PFSK-1 (cell line): ENCODE results near the gene KCTD11.

Experiments
- POLR2AphosphoS5 ChIP-seq: IDR thresholded peaks from 2 replicates; pipeline ENCODE4 v1.6.1; 2012; ENCODE audit warnings: low read depth, mild to moderate bottlenecking, control low read depth, low read length, moderate library complexity
- TF ChIP-seq, protein P1 (sequence below), 2 experiments: IDR thresholded peaks; 2 replicates each; pipeline versions ENCODE4 v1.6.1 to v1.8.0; 2011 to 2012; ENCODE audit warnings: low read depth in 2 of 2, low read length in 2 of 2, control low read depth in 1 of 2, inconsistent platforms in 1 of 2, mild to moderate bottlenecking in 1 of 2, moderate library complexity in 1 of 2; ENCODE audit not compliant: insufficient read depth in 1 of 2

GRCh38 chr17:7356756-7357155 lies 4.8 kb downstream of the KCTD11 start:
- TF ChIP-seq POLR2AphosphoS5 = no peak
- TF ChIP-seq, protein P1, sequence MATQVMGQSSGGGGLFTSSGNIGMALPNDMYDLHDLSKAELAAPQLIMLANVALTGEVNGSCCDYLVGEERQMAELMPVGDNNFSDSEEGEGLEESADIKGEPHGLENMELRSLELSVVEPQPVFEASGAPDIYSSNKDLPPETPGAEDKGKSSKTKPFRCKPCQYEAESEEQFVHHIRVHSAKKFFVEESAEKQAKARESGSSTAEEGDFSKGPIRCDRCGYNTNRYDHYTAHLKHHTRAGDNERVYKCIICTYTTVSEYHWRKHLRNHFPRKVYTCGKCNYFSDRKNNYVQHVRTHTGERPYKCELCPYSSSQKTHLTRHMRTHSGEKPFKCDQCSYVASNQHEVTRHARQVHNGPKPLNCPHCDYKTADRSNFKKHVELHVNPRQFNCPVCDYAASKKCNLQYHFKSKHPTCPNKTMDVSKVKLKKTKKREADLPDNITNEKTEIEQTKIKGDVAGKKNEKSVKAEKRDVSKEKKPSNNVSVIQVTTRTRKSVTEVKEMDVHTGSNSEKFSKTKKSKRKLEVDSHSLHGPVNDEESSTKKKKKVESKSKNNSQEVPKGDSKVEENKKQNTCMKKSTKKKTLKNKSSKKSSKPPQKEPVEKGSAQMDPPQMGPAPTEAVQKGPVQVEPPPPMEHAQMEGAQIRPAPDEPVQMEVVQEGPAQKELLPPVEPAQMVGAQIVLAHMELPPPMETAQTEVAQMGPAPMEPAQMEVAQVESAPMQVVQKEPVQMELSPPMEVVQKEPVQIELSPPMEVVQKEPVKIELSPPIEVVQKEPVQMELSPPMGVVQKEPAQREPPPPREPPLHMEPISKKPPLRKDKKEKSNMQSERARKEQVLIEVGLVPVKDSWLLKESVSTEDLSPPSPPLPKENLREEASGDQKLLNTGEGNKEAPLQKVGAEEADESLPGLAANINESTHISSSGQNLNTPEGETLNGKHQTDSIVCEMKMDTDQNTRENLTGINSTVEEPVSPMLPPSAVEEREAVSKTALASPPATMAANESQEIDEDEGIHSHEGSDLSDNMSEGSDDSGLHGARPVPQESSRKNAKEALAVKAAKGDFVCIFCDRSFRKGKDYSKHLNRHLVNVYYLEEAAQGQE (IDR thresholded peaks at IDR 0.05; ENCODE audit: insufficient read depth in 1 of 2, low read depth in 2 of 2, low read length in 2 of 2) = no peak
